Parathyroid adenoma (tissue), 2 donors: ENCODE measurements around the gene ADARB2.

Source experiments
- H2AFZ ChIP-seq: fragments of 300-600 bp; sonication (generic); one replicate; pipeline ENCODE4 v1.7.0; 2017; ENCODE audit warnings: antibody characterized with exemption, mild to moderate bottlenecking
- H3K27ac ChIP-seq: fragments of 300-600 bp; sonication (generic); one replicate; pipeline ENCODE4 v1.7.0; 2017
- H3K27me3 ChIP-seq: fragments of 300-600 bp; sonication (generic); one replicate; pipeline ENCODE4 v1.7.0; 2017; ENCODE audit warnings: low read length; ENCODE audit not compliant: control insufficient read depth, insufficient read depth
- H3K36me3 ChIP-seq: fragments of 300-600 bp; sonication (generic); one replicate; pipeline ENCODE4 v1.7.0; 2017; ENCODE audit warnings: low read length; ENCODE audit not compliant: control insufficient read depth, insufficient read depth
- H3K4me1 ChIP-seq: fragments of 300-600 bp; sonication (generic); one replicate; pipeline ENCODE4 v1.7.0; 2017; ENCODE audit warnings: control low read depth
- H3K4me2 ChIP-seq: fragments of 300-600 bp; sonication (generic); one replicate; pipeline ENCODE4 v1.7.0; 2017; ENCODE audit warnings: low read length
- H3K4me3 ChIP-seq: fragments of 300-600 bp; sonication (generic); one replicate; pipeline ENCODE4 v1.7.0; 2017; ENCODE audit warnings: low read depth, low read length
- H3K79me2 ChIP-seq: fragments of 300-600 bp; sonication (generic); one replicate; pipeline ENCODE4 v1.7.0; 2017; ENCODE audit warnings: control low read depth
- H3K9ac ChIP-seq: fragments of 300-600 bp; sonication (generic); one replicate; pipeline ENCODE4 v1.7.0; 2017; ENCODE audit warnings: mild to moderate bottlenecking
- H3K9me3 ChIP-seq: fragments of 300-600 bp; sonication (generic); one replicate; pipeline ENCODE4 v1.7.0; 2017; ENCODE audit warnings: low read length; ENCODE audit not compliant: control insufficient read depth
- CTCF ChIP-seq: fragments of 300-600 bp; sonication (generic); IDR thresholded peaks from one replicate; pipeline ENCODE4 v1.7.0; 2017; ENCODE audit warnings: antibody characterized with exemption, mild to moderate bottlenecking
- donor health status: primary hyperparathyroidism.

Gene ADARB2

GRCh38 chr10:1136268-1136667, 601.1 kb downstream of the ADARB2 start:
- no peaks in the 10 kb centered on the region for H3K36me3 ChIP-seq
- H3K4me3 ChIP-seq = no peak overlapping the region
- no peak for TF ChIP-seq CTCF
- H3K27ac ChIP-seq = no peak overlapping the region
- no peak overlapping the region for H2AFZ ChIP-seq
- no peaks in the 10 kb centered on the region for H3K4me1 ChIP-seq
- no peaks in the 10 kb centered on the region for H3K9me3 ChIP-seq
- no peak overlapping the region for H3K9ac ChIP-seq
- H3K79me2 ChIP-seq = no peaks in the 10 kb centered on the region
- H3K27me3 ChIP-seq = no peaks in the 10 kb centered on the region
- no peak overlapping the region for H3K4me2 ChIP-seq

- Histone ChIP-seq H3K9ac (no peak overlapping the region), H2AFZ (no peak overlapping the region), H3K27me3 (no peaks in the 10 kb centered on the region), H3K4me1 (no peaks in the 10 kb centered on the region), H3K79me2 (no peaks in the 10 kb centered on the region), H3K27ac (no peak overlapping the region), H3K4me2 (no peak overlapping the region), H3K36me3 (no peaks in the 10 kb centered on the region), H3K9me3 (no peaks in the 10 kb centered on the region), H3K4me3 (no peak overlapping the region)
- no peak for TF ChIP-seq CTCF
These were observed 603.2 kb downstream of the ADARB2 start for GRCh38 chr10:1134156-1134555.

GRCh38 chr10:1133495-1134045, 603.8 kb downstream of the ADARB2 start:
- no peak overlapping the region for H3K27ac ChIP-seq
- H3K79me2 ChIP-seq = no peaks in the 10 kb centered on the region
- no peak for TF ChIP-seq CTCF
- no peak overlapping the region for H3K4me3 ChIP-seq
- no peaks in the 10 kb centered on the region for H3K9me3 ChIP-seq
- H2AFZ ChIP-seq = no peak overlapping the region
- no peaks in the 10 kb centered on the region for H3K36me3 ChIP-seq
- no peaks in the 10 kb centered on the region for H3K4me1 ChIP-seq
- H3K4me2 ChIP-seq = no peak overlapping the region
- H3K9ac ChIP-seq = no peak overlapping the region
- H3K27me3 ChIP-seq = no peaks in the 10 kb centered on the region

GRCh38 chr10:1132584-1132983, 604.7 kb downstream of the ADARB2 start:
- no peak for TF ChIP-seq CTCF
- Histone ChIP-seq H3K9ac (no peak overlapping the region), H3K27me3 (no peaks in the 10 kb centered on the region), H3K4me2 (no peak overlapping the region), H3K9me3 (no peaks in the 10 kb centered on the region), H3K4me1 (no peaks in the 10 kb centered on the region), H3K36me3 (no peaks in the 10 kb centered on the region), H3K27ac (no peak overlapping the region), H3K4me3 (no peak overlapping the region), H2AFZ (no peak overlapping the region), H3K79me2 (no peaks in the 10 kb centered on the region)

GRCh38 chr10:1130995-1131790, 606.1 kb downstream of the ADARB2 start:
- Histone ChIP-seq H3K9me3 (no peaks in the 10 kb centered on the region), H3K27ac (no peak overlapping the region), H3K36me3 (no peaks in the 10 kb centered on the region), H2AFZ (no peak overlapping the region), H3K9ac (no peak overlapping the region), H3K4me1 (no peaks in the 10 kb centered on the region), H3K4me2 (no peak overlapping the region), H3K79me2 (no peaks in the 10 kb centered on the region), H3K27me3 (no peaks in the 10 kb centered on the region), H3K4me3 (no peak overlapping the region)
- TF ChIP-seq CTCF = no peak
